Measurements from ENCODE around the gene ERLIN1.

The ERLIN1 gene

DNA sequence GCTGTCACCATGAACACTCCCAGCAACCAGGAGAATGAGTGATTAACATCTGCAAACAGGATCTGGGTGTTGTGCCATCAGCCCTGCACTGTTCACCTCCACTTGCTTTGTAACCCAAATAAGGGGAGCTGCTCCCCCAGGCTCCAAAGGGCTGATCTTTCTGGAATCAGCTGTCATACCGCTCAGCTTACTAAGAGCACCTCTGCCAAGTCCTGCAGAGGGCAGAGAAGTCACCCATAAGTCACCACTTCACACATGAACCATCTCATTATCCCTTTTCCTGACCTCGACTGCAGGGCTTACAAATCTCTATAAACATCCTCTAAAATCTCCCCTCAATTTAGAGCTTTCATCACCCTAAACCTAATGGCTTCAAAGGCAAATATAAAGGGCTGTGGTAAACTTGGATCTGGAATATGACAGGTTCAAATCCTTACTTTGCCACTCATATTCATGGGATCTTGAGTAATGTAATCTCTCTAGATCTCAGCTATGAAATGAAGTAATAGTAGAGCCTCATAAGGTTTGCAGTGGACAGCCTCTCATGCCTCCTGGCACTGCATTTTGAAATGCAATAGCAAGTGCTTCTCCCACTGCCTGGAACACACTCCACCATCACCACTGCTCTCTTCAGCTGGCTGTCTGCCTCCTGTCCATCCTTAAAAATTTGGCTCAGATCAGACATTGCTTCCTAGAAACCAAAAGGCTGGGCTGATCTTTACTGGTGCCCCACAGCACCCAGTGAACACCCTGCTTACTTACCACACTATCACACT lies 38.8 kb downstream of the ERLIN1 start:
- no peak for DNase-seq
- Histone ChIP-seq H3K79me2 (ENCODE audit: low read length) (no peaks in the 10 kb centered on the region), H3K4me3 (ENCODE audit: low read length) (no peak overlapping the region), H3K9me2 (replicated peaks; ENCODE audit: insufficient read depth, low read length) (no peaks in the 10 kb centered on the region), H2AFZ (ENCODE audit: low read length) (no peak overlapping the region), H3K9ac (ENCODE audit: low read length) (no peak overlapping the region), H4K20me1 (ENCODE audit: insufficient read depth, low read length) (no peaks in the 10 kb centered on the region), H3F3A (ENCODE audit: insufficient read depth, low read length) (no peaks in the 10 kb centered on the region), H3K36me3 (replicated peaks; ENCODE audit: insufficient read depth, low read length) (no peaks in the 10 kb centered on the region; the same call in 1 of the 2 replicates), H3K27ac (ENCODE audit: low read length) (no peak overlapping the region), H3K27me3 (replicated peaks; ENCODE audit: insufficient read depth, low read length) (no peaks in the 10 kb centered on the region), H3K4me2 (ENCODE audit: low read depth, low read length) (no peak overlapping the region), H3K4me1 (ENCODE audit: low read length) (no peaks in the 10 kb centered on the region), H3K9me3 (replicated peaks; ENCODE audit: insufficient read depth, low read length) (no peaks in the 10 kb centered on the region)
- no peak for TF ChIP-seq EZH2 (optimal IDR thresholded peaks at IDR 0.05; ENCODE audit: low read depth, low read length)
- no peak for TF ChIP-seq CTCF (IDR thresholded peaks at IDR 0.05; ENCODE audit: low read length)
- TF ChIP-seq EZH2phosphoT487 (IDR thresholded peaks at IDR 0.05; ENCODE audit: low read length), result no peak

GRCh38 chr10:100146398-100146797 lies 39.4 kb downstream of the ERLIN1 start:
- TF ChIP-seq EZH2 (optimal IDR thresholded peaks at IDR 0.05; ENCODE audit: low read depth, low read length), result no peak
- TF ChIP-seq EZH2phosphoT487 (IDR thresholded peaks at IDR 0.05; ENCODE audit: low read length), result no peak
- TF ChIP-seq CTCF (IDR thresholded peaks at IDR 0.05; ENCODE audit: low read length), result no peak
- no peak for DNase-seq
- H3K9ac ChIP-seq (ENCODE audit: low read length), result no peak overlapping the region

GRCh38 chr10:100143756-100144155 lies 42.1 kb downstream of the ERLIN1 start:
- Histone ChIP-seq H3K79me2 (ENCODE audit: low read length) (no peaks in the 10 kb centered on the region), H3K9me3 (replicated peaks; ENCODE audit: insufficient read depth, low read length) (no peaks in the 10 kb centered on the region), H3K36me3 (replicated peaks; ENCODE audit: insufficient read depth, low read length) (no peaks in the 10 kb centered on the region), H3K4me3 (ENCODE audit: low read length) (no peak overlapping the region), H3K4me1 (ENCODE audit: low read length) (no peaks in the 10 kb centered on the region), H3K9ac (ENCODE audit: low read length) (no peak overlapping the region), H4K20me1 (ENCODE audit: insufficient read depth, low read length) (no peaks in the 10 kb centered on the region), H3K27ac (ENCODE audit: low read length) (no peak overlapping the region), H2AFZ (ENCODE audit: low read length) (no peak overlapping the region), H3K4me2 (ENCODE audit: low read depth, low read length) (no peak overlapping the region), H3F3A (ENCODE audit: insufficient read depth, low read length) (no peaks in the 10 kb centered on the region), H3K27me3 (replicated peaks; ENCODE audit: insufficient read depth, low read length) (no peaks in the 10 kb centered on the region), H3K9me2 (replicated peaks; ENCODE audit: insufficient read depth, low read length) (no peaks in the 10 kb centered on the region)
- no peak for DNase-seq
- TF ChIP-seq CTCF (IDR thresholded peaks at IDR 0.05; ENCODE audit: low read length) (no peak), EZH2phosphoT487 (IDR thresholded peaks at IDR 0.05; ENCODE audit: low read length) (no peak), EZH2 (optimal IDR thresholded peaks at IDR 0.05; ENCODE audit: low read depth, low read length) (no peak)

More at GRCh38 chr10:100146398-100146797, 39.4 kb downstream of the ERLIN1 start:
- no peaks in the 10 kb centered on the region for H3K4me1 ChIP-seq (ENCODE audit: low read length)
- no peaks in the 10 kb centered on the region for H3K9me2 ChIP-seq (replicated peaks; ENCODE audit: insufficient read depth, low read length)
- no peaks in the 10 kb centered on the region; the same call in 1 of the 2 replicates for H3K36me3 ChIP-seq (replicated peaks; ENCODE audit: insufficient read depth, low read length)
- H3K79me2 ChIP-seq (ENCODE audit: low read length), result no peaks in the 10 kb centered on the region
- no peak overlapping the region for H3K4me2 ChIP-seq (ENCODE audit: low read depth, low read length)
- H3K4me3 ChIP-seq (ENCODE audit: low read length), result no peak overlapping the region
- no peaks in the 10 kb centered on the region for H4K20me1 ChIP-seq (ENCODE audit: insufficient read depth, low read length)
- H3K27me3 ChIP-seq (replicated peaks; ENCODE audit: insufficient read depth, low read length), result no peaks in the 10 kb centered on the region
- H3F3A ChIP-seq (ENCODE audit: insufficient read depth, low read length), result no peaks in the 10 kb centered on the region
- H2AFZ ChIP-seq (ENCODE audit: low read length), result no peak overlapping the region
- no peaks in the 10 kb centered on the region for H3K9me3 ChIP-seq (replicated peaks; ENCODE audit: insufficient read depth, low read length)
- no peak overlapping the region for H3K27ac ChIP-seq (ENCODE audit: low read length)

All from MM.1S (cell line).